Spleen (tissue), 11 donors: Measurements from ENCODE around the gene TTC7B. TPM values are rescaled to one million over a fixed set of nuclear protein-coding genes. Genes with fewer than 3 reads are reported as not detected.

Experiments
- DNase-seq: peaks from one replicate; pipeline ENCODE4 v3.0.0-alpha.2; 2020
- H3K27ac ChIP-seq, 8 donors: fragments of 200-600 bp; sonication (generic) in 7 of 8; 1 replicate in 4 of 8; 2 replicates in 4 of 8; pipeline versions ENCODE4 v1.5.0 to v1.8.0; 2016 to 2021; ENCODE audit warnings: inconsistent platforms in 4 of 8, mild to moderate bottlenecking in 4 of 8, moderate library complexity in 1 of 8
- H3K27me3 ChIP-seq, 7 donors: fragments of 200-600 bp; sonication (generic) in 6 of 7; replicated peaks in 1 of 7; 1 replicate in 4 of 7; 2 replicates in 3 of 7; pipeline versions ENCODE4 v1.5.0 to v1.8.0; 2016 to 2021; ENCODE audit warnings: inconsistent platforms in 3 of 7, mild to moderate bottlenecking in 1 of 7
- H3K36me3 ChIP-seq, 6 donors: fragments of 200-600 bp; sonication (generic) in 5 of 6; 1 replicate in 4 of 6; 2 replicates in 2 of 6; pipeline versions ENCODE4 v1.5.0 to v1.8.0; 2016 to 2021; ENCODE audit warnings: inconsistent platforms in 2 of 6
- H3K4me1 ChIP-seq, 6 donors: fragments of 200-600 bp; sonication (generic) in 5 of 6; 1 replicate in 3 of 6; 2 replicates in 3 of 6; pipeline versions ENCODE4 v1.5.0 to v1.8.0; 2016 to 2021; ENCODE audit warnings: inconsistent platforms in 3 of 6
- H3K4me3 ChIP-seq, 8 donors: fragments of 200-600 bp; sonication (generic) in 7 of 8; 1 replicate in 4 of 8; 2 replicates in 4 of 8; pipeline versions ENCODE4 v1.5.0 to v1.8.0; 2016 to 2021; ENCODE audit warnings: inconsistent platforms in 4 of 8, mild to moderate bottlenecking in 4 of 8, moderate library complexity in 2 of 8
- H3K9me3 ChIP-seq, 8 donors: fragments of 200-600 bp; sonication (generic) in 7 of 8; 1 replicate in 4 of 8; 2 replicates in 4 of 8; pipeline versions ENCODE4 v1.5.0 to v1.8.0; 2016 to 2021; ENCODE audit warnings: inconsistent platforms in 4 of 8
- POLR2A ChIP-seq, 3 donors: fragments of 450-650 bp; IDR thresholded peaks; one replicate each; pipeline ENCODE4 v1.5.1; 2017; ENCODE audit warnings: antibody characterized with exemption in 3 of 3, mild to moderate bottlenecking in 1 of 3
- POLR2AphosphoS5 ChIP-seq, 3 donors: sonication (generic); formaldehyde crosslinking; IDR thresholded peaks; one replicate each; pipeline ENCODE4 v1.5.1; 2017; ENCODE audit warnings: antibody characterized with exemption in 3 of 3
- WGBS, 5 donors: extraction: QIAGEN DNeasy Blood & Tissue Kit in 3 of 5; methylation state at CpG; one replicate each; pipeline versions ENCODE4 v1.1.5 to v1.1.7; 2013 to 2018; 5-methylcytosine and 5-hydroxymethylcytosine counted together
- intact Hi-C: fragments of 100-400 bp; cut with DNase I; formaldehyde crosslinking; loops from one replicate; pipeline ENCODE4 v1.15.0; 2023; ENCODE audit warnings: low total_unique reads
- polyA plus RNA-seq, 3 donors: library from polyadenylated mRNA; stranded (reverse); fragments of 200-250 nt; gene quantifications; one replicate each; pipeline ENCODE4 v1.2.1, GENCODE V29; 2013
- total RNA-seq, 7 donors: library from RNA; depleted of rRNA in 3 of 7; stranded (reverse); fragments of >200 nt in 3 of 7; fragmentation: NEBNext Ultra II Directional in 4 of 7; extraction: Animal tissue kit (Norgen Biotek cat#: 25700) in 4 of 7; gene quantifications; one replicate each; pipeline versions ENCODE4 v1.1.0 to v1.2.1, GENCODE V29; 2016 to 2021
- TF ChIP-seq, protein P1 (sequence below), 11 experiments: fragments of 200-600 bp in 7 of 11; fragments of 450-650 bp in 4 of 11; sonication (generic) in 4 of 11; IDR thresholded peaks in 8 of 11; conservative IDR thresholded peaks in 3 of 11; 1 replicate in 7 of 11; 2 replicates in 4 of 11; pipeline versions ENCODE4 v1.4.0 to v1.8.0; 2016 to 2021; ENCODE audit warnings: antibody characterized with exemption in 11 of 11, inconsistent platforms in 4 of 11, mild to moderate bottlenecking in 1 of 11
- donor health status: healthy with polysubstance abuse.
- donor health status: DM: no; HTN: no; CAD: no; lungs with moderate emphysema.
- donor health status: DM: no; HTN: no; CAD: no.
- donor health status: Bipolar disorder and iron deficiency.
- donor health status: healthy.
- donor health status: DM: no; HTN: no; CAD: no.
- donor health status: DM: yes; HTN: yes; CAD: no.

TTC7B gene
- total and polyA plus RNA-seq, 10 donors = 6.6 to 98.4 (median 62.6) TPM

DNA sequence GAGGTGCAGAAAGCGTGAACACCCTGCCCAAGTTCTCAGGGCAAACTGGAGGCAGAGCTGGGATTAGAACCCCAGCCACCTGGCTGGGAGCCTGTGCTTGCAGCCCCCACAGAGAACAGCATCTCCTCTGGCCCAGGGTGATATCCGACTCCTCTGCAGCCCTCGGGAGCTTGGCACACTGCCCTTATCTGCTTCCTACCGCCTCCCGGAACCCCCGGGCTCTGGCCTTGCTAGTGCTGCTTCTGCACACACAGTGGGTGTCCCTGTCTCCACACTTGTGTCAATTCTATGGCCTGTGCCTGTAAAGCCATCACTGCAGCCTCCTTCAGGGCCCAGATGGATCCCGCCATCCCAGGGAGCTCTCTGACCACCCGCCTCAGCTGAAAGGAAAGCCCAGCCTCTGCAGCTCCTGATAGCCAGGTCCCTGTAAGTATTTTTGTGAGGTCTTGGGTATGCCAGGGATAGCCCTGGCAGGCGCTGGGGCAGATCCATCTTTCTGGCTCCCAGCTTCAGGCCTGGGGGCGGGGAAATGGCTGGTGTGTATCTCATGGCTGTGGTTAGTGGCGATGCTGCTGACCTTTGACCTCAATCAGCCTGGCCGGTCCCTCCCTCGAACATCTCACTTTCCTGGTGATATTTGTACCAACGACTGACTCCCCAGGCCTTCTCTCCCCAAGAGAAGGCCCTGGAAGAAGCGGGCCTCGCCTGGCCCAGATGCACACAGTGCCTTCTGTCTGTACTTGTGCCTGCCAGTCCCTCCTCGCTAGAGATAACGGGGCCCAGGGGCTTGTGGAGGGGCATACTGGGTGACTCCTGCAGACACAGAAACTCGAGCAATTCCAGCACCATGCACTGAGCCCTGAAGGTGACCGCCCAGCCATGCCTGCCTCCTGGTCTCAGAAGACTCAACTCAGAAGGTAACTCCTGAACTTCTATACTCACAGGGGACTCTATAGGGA is 235.6 kb downstream of the TTC7B start:
- 69 to 86% (median 81%) methylated on average over 17 to 20 of the region's 20 CpGs for WGBS, 5 donors
- Histone ChIP-seq H3K4me3 (no peak overlapping the region), H3K4me1 (peaks cover 0 to 25% (median 9%) of the 10 kb centered on the region in 6 donors), H3K27ac (no peak overlapping the region), H3K9me3 (no peaks in the 10 kb centered on the region), H3K27me3 (no peaks in the 10 kb centered on the region), H3K36me3 (peaks cover 0 to 62% (median 11%) of the 10 kb centered on the region in 6 donors)
- intact Hi-C loops = no loop called here
- TF ChIP-seq POLR2A (IDR thresholded peaks at IDR 0.05) (no peak), POLR2AphosphoS5 (IDR thresholded peaks at IDR 0.05) (peak in 2 of 3 donors; percentile 16 to 51)
- TF ChIP-seq, protein P1, sequence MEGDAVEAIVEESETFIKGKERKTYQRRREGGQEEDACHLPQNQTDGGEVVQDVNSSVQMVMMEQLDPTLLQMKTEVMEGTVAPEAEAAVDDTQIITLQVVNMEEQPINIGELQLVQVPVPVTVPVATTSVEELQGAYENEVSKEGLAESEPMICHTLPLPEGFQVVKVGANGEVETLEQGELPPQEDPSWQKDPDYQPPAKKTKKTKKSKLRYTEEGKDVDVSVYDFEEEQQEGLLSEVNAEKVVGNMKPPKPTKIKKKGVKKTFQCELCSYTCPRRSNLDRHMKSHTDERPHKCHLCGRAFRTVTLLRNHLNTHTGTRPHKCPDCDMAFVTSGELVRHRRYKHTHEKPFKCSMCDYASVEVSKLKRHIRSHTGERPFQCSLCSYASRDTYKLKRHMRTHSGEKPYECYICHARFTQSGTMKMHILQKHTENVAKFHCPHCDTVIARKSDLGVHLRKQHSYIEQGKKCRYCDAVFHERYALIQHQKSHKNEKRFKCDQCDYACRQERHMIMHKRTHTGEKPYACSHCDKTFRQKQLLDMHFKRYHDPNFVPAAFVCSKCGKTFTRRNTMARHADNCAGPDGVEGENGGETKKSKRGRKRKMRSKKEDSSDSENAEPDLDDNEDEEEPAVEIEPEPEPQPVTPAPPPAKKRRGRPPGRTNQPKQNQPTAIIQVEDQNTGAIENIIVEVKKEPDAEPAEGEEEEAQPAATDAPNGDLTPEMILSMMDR (IDR thresholded peaks at IDR 0.05 in 8 of 11, conservative IDR thresholded peaks at IDR 0.05 in 3 of 11) = no peak
- DNase-seq = no peak

- Histone ChIP-seq H3K9me3 (no peaks in the 10 kb centered on the region), H3K4me1 (peaks cover 0 to 25% (median 9%) of the 10 kb centered on the region in 6 donors), H3K4me3 (no peak overlapping the region), H3K27ac (no peak overlapping the region), H3K36me3 (peaks cover 0 to 64% (median 11%) of the 10 kb centered on the region in 6 donors), H3K27me3 (no peaks in the 10 kb centered on the region)
- no peak for TF ChIP-seq POLR2AphosphoS5 (IDR thresholded peaks at IDR 0.05)
- TF ChIP-seq, protein P1 (IDR thresholded peaks at IDR 0.05 in 8 of 11, conservative IDR thresholded peaks at IDR 0.05 in 3 of 11) = no peak
- no peak for TF ChIP-seq POLR2A (IDR thresholded peaks at IDR 0.05)
- DNase-seq = no peak
- WGBS, 5 donors = 80 to 97% (median 95%) methylated on average over 5 to 9 of the region's 9 CpGs
- intact Hi-C loops = no loop called here
Measured at GRCh38 chr14:90579816-90580215, 236.4 kb downstream of the TTC7B start.

DNA sequence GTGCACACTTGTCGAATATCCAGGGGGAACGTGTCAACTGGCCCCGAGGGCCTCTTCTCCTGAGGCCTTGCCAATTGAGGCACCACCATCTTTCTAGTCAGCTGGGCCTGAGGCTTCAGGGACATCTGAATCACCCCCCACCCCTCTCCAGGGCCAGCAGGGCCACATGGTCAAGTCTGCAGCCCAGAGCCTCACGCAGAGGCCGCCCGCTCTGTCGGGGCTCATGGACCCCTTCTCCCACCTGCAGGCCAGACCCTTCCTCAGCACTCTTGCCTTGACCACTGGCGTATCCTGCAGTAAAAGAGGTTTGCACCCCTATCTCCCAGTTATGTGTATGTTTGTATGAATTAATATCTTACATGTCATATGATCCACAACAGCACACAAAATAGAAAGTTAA is 237.1 kb downstream of the TTC7B start:
- Histone ChIP-seq H3K27me3 (no peaks in the 10 kb centered on the region), H3K27ac (no peak overlapping the region), H3K4me1 (peaks cover 0 to 25% (median 9%) of the 10 kb centered on the region in 6 donors), H3K9me3 (no peaks in the 10 kb centered on the region), H3K36me3 (peaks cover 0 to 62% (median 11%) of the 10 kb centered on the region in 6 donors), H3K4me3 (no peak overlapping the region)
- TF ChIP-seq, protein P1 (IDR thresholded peaks at IDR 0.05 in 8 of 11, conservative IDR thresholded peaks at IDR 0.05 in 3 of 11) = no peak
- no peak for TF ChIP-seq POLR2AphosphoS5 (IDR thresholded peaks at IDR 0.05)
- no peak for TF ChIP-seq POLR2A (IDR thresholded peaks at IDR 0.05)
- no peak for DNase-seq
- WGBS, 5 donors = 90 to 97% (median 95%) methylated on average over 8 of the region's 8 CpGs
- intact Hi-C loops = no loop called here
